Measurements from ENCODE around the gene IMP4. TPM values are rescaled to one million over a fixed set of nuclear protein-coding genes. Genes with fewer than 3 reads are reported as not detected.

IMP4 gene
- total and polyA plus RNA-seq, 8 donors: 46.8 to 84.7 (median 65.0) TPM

DNA sequence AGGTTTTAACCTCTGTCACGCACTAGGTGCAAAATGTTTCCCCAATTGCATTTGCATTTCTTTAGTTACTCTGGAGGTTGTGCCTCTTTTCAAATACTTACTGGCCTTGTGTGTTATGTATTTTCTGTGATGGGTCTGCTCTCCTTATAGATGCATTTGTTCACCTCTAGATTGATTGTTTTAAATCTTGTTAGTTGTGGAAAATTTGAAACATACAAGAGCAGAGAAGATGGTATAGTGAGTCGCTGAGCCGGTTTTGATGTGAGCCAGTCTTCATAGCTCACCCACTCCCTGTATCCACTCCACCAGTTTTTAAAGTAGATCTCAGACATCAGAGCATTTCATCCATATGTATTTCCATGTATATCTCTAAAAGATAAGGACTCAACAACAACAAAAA is 6.5 kb downstream of the IMP4 start:
- no peak overlapping the region for H3K4me3 ChIP-seq
- no peaks in the 10 kb centered on the region for H3K9me3 ChIP-seq
- H3K4me1 ChIP-seq: peaks cover 0 to 17% (median 3%) of the 10 kb centered on the region in 3 donors
- no peaks in the 10 kb centered on the region for H3K27me3 ChIP-seq
- DNase-seq: no peak
- FAIRE-seq: no peak
- 87 to 91% methylated on average over 3 of the region's 3 CpGs for WGBS, 2 donors
- no peak for ATAC-seq
- intact Hi-C loops (cut with DNase I): no loop called here
- H3K36me3 ChIP-seq: peaks cover 4 to 46% (median 27%) of the 10 kb centered on the region in 3 donors
- TF ChIP-seq, protein P1, sequence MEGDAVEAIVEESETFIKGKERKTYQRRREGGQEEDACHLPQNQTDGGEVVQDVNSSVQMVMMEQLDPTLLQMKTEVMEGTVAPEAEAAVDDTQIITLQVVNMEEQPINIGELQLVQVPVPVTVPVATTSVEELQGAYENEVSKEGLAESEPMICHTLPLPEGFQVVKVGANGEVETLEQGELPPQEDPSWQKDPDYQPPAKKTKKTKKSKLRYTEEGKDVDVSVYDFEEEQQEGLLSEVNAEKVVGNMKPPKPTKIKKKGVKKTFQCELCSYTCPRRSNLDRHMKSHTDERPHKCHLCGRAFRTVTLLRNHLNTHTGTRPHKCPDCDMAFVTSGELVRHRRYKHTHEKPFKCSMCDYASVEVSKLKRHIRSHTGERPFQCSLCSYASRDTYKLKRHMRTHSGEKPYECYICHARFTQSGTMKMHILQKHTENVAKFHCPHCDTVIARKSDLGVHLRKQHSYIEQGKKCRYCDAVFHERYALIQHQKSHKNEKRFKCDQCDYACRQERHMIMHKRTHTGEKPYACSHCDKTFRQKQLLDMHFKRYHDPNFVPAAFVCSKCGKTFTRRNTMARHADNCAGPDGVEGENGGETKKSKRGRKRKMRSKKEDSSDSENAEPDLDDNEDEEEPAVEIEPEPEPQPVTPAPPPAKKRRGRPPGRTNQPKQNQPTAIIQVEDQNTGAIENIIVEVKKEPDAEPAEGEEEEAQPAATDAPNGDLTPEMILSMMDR (IDR thresholded peaks at IDR 0.05): no peak
- no peak overlapping the region for H3K27ac ChIP-seq

DNA sequence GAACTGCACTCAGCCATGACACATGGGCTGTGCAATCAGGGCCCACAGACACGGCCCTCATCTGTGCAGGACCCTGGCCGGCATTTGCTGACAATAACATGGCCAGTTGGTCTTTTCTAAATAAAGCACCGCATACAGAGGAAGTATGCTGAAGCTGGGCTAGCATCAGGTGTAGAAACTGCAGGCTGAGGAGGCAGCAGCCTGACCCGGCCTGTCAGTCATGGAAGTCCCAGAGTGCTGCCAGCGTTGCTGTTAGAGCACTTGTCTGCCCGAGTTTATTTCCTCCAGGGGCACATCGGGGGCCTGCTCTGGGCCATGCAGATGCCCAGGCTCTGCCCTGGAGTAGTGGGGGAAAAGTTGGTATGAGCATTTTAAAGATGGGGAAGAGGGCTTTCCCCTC is 9.0 kb downstream of the IMP4 start:
- TF ChIP-seq, protein P1 (IDR thresholded peaks at IDR 0.05): no peak
- no peak for FAIRE-seq
- H3K36me3 ChIP-seq: peaks cover 4 to 21% (median 5%) of the 10 kb centered on the region in 3 donors
- no peak overlapping the region for H3K27ac ChIP-seq
- peaks cover 0 to 21% (median 3%) of the 10 kb centered on the region in 3 donors for H3K4me1 ChIP-seq
- intact Hi-C loops (cut with DNase I): no loop called here
- H3K4me3 ChIP-seq: no peak overlapping the region
- no peak for ATAC-seq
- no peaks in the 10 kb centered on the region for H3K9me3 ChIP-seq
- no peaks in the 10 kb centered on the region for H3K27me3 ChIP-seq
- DNase-seq: no peak
- 60 to 64% methylated on average over 7 of the region's 7 CpGs for WGBS, 2 donors

DNA sequence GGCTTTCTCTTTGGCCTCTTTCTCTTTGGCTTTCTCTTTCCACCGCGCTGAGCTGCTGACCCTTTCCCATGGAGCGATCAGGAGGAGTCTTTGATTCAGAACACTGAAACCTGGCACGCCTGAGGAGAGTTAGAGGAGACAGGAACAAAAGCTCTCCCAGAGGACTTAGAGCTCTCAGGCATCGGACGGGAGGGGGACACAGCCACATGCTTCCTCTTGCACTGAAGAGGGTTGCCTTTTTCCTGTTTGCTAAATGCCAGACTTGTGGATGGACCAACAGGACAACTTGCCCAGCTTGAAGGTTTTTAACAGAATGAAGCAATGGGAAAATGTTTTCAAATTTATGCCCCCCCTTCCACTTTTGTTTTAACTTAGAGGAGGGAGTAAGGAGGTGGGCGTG is 9.5 kb downstream of the IMP4 start:
- intact Hi-C loops (cut with DNase I): no loop called here

DNA sequence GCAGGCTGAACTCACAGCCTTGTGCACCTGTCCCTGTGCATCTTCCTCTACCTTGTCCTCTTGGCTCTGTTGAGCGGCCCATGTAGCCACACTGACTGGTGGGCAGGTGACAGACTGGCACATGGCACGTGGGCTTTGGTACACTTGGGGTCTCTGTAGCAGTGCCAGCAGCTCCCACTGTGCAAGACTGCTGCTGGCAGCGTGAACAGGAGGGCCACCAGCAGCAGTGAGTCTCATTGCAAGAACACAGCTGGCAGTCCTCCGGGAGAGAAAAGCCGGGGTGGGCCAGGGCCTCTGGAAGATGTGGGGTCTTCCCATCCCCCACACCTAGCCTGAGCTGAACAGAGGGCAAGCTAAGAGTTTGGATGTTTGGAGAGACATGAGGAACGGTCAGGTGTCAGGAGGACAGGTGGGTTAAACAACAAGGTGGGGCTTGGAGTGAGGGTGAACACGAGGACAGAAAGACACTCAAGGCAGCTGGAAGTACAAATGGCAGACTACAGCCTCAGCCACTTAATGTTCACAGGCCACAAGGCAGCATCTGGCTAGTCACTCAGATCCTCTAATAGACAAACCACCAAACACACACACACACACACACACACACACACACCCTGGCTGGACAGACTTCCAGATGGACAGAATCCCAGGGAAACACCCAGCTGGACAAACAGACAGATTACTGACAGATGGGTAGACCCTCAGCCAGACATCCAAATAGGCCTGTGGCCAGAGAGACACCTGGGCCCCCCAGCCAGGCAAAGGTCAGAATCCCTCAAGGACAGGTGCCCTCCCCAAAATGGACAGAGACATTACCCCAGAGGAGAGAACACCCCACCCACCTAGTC is 10.8 kb downstream of the IMP4 start:
- H3K4me3 ChIP-seq: no peak overlapping the region
- peaks cover 0 to 3% (median 0%) of the 10 kb centered on the region in 3 donors for H3K36me3 ChIP-seq
- TF ChIP-seq, protein P1 (IDR thresholded peaks at IDR 0.05): no peak
- ATAC-seq (peak in 1 of 4 donors; percentile 26), FAIRE-seq (no peak), DNase-seq (peak in 2 of 6 donors; percentile 56 to 70)
- 60 to 62% methylated on average over 7 of the region's 7 CpGs for WGBS, 2 donors
- H3K4me1 ChIP-seq: peaks cover 0 to 24% (median 3%) of the 10 kb centered on the region in 3 donors
- H3K9me3 ChIP-seq: no peaks in the 10 kb centered on the region
- H3K27me3 ChIP-seq: no peaks in the 10 kb centered on the region
- H3K27ac ChIP-seq: peak overlapping the region in 1 of 4 donors; percentile 17
- intact Hi-C loops (cut with DNase I): no loop called here

More for the DNA sequence above, 9.5 kb downstream of the IMP4 start:
- Histone ChIP-seq H3K27me3 (no peaks in the 10 kb centered on the region), H3K9me3 (no peaks in the 10 kb centered on the region), H3K4me1 (peaks cover 0 to 24% (median 3%) of the 10 kb centered on the region in 3 donors), H3K4me3 (no peak overlapping the region), H3K27ac (no peak overlapping the region), H3K36me3 (peaks cover 4 to 15% (median 4%) of the 10 kb centered on the region in 3 donors)
- ATAC-seq (no peak), FAIRE-seq (no peak), DNase-seq (no peak)
- TF ChIP-seq, protein P1 (IDR thresholded peaks at IDR 0.05): no peak
- 82 to 83% methylated on average over 7 of the region's 7 CpGs for WGBS, 2 donors

DNA sequence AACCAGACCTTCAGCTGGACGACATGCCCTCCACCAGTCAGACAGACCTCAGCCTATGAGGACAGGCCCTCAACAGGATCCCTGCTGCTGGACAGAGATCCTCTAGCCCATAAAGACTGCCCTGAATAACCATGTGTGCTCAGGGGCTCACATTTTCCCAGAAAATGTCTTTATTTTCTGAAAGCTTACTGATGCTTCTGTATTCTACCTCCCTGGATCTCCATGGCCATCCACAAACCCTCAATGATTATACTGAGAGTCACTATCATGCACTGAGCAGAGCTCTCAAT is 11.4 kb downstream of the IMP4 start:
- Histone ChIP-seq H3K27ac (peak overlapping the region in 1 of 4 donors; percentile 17), H3K4me1 (peaks cover 0 to 24% (median 3%) of the 10 kb centered on the region in 3 donors), H3K27me3 (no peaks in the 10 kb centered on the region), H3K4me3 (no peak overlapping the region), H3K36me3 (no peaks in the 10 kb centered on the region), H3K9me3 (no peaks in the 10 kb centered on the region)
- TF ChIP-seq, protein P1 (IDR thresholded peaks at IDR 0.05): no peak
- ATAC-seq (peak in 1 of 4 donors; percentile 18), FAIRE-seq (no peak), DNase-seq (no peak)
- WGBS, 2 donors: 20 to 38% methylated on average over 1 of the region's 1 CpG
- intact Hi-C loops (cut with DNase I): no loop called here

Measured in pancreas (tissue), 10 donors.